Measurements from ENCODE around the gene GTSE1.
A peak's percentile ranks its signal among the peaks of the same experiment; 100 is the strongest.

GTSE1 gene

DNA sequence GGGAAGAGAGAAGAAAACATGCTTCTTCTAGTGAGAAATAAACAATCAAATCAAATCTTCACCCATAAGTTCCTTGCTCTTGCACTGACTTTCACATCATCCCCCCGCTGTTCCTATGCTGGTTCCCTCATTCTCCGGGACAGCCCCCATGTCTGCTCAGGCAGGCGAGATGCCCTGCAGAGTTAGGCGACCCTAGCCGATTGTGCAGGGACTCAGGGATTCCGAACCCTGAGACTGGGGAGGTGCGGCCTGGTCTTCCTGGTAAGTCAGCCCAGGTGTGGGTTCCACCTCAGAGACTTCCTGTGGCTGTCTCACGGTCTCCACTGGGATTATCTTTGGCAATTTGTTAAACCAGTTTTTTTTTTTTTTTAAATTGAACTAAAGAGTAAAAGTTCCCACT, 22.3 kb upstream of the GTSE1 start:
- DNase-seq: no peak

GRCh38 chr22:46275455-46276122, 21.1 kb upstream of the GTSE1 start:
- DNase-seq: no peak

DNA sequence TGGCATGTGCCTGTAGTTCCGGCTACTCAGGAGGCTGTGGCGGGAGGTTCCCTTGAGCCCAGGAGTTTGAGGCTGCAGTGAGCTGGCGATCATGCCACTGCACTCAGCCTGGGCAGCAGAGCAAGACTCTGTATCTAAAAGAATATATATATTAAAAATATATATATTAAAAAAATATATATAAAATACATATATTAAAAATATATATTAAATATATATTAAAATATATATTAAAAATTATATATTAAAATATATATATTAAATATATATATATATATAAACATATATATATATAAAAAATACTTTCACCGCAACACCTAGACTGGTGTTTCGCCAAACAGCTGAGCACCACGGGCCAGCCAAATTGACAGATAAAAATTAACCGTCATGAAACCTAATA, 20.1 kb upstream of the GTSE1 start:
- no peak for DNase-seq

DNA sequence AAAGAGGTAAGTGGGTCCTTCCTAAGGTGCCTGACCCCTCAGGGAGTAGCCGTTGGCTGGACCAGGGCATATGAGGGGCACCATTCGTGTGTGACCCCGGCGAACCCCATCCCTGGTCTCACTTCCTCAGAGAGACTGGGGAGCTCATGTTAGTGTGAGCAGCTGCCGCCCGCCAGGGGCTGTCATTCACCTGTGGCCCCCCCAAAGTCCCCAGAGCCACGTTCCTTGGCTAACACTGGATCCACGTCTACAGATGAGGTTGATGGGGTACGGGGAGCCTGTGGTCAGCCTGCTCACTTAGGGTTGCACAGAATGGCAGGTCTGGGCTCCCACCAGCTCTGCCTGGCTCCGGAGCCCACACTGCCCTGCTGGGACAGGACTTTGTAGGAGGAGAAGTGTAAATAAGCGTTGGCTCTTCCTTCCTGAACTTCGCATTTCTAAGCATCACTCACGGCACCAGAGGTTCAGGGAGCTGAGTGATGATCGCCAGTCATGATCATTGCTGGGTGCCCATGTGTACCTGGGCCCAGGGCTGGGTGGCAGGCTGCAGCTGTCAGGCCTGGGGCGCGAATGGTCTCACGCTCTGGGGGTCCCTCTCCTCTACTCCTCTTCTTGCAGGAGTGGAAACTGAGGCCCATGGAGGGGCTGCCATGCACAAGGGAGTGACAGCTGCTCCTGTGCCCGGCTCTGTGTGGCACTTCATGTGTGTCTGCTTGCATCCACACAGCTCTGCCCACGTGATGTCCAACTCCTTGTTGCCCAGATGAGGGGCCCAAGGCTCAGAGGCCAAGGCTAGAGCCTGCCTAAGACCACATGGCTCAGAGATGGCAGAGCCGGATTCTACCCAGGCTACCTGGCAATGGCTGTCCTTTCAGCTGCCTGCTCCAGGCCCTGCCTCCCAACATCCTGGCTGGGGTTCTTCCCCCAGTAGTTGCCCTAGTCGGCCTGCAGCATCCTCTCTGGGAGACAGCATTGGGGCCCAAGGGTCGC, 17.7 kb upstream of the GTSE1 start:
- no peak for DNase-seq

DNA sequence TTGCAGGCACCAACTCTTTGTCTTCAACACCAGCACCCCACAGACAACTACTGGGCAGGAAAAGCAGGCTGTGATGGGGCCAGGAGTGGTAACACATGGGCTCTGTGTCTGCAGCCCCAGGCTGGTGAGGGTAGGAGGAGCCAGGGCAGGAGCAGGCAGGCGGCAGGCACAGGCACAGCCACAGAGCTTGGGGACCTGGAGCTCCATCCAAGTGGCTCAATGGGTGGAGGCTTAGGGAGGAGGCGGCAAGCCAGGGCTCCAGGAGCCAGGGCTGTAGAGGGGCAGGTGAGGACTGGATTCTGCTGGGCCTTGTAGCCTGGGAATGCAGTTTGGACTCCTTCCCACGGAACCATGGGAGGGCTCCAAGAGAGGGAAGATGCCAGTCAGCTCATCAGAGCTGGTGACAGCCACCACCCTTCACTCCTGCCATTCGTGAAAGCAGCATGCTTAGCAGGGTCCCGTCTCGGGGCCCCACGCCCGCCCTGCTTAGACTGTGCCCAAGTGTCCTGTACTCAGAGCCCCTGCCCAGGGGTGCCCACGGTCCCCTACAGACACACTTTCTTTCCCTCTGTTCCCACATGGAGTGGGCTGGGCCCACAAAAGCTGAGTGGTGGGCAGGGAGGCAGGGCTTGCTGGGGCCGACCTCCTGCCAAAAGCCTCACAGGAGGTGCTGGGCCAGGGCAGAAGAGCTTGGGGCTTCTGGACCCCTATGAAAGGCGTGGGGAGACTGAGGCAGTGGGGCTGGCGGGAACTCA, 16.4 kb upstream of the GTSE1 start:
- DNase-seq: no peak

GRCh38 chr22:46280999-46281623, 15.6 kb upstream of the GTSE1 start:
- DNase-seq: peak in 33 of 56 donors; percentile 8 to 75 (median 36)

GRCh38 chr22:46281866-46282678, 14.6 kb upstream of the GTSE1 start:
- DNase-seq: no peak

DNA sequence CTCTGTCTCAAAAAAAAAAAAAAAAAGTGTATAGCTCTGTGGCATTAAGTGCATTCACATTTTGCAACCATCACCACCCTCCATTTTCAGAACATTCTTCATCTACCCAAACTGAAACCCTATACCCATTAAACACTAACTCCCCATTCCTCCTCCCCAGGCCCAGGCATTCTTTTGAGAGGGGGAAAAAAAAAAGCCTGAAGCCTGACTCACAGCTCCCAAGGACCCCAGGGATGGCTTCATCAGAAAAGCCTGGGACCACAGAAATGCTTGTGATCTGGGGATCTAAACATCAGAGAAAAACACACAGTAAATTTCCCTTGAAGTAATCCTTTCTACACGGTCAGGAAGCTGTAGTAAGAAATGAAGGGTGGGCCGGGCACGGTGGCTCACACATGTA, 10.7 kb upstream of the GTSE1 start:
- no peak for DNase-seq

GRCh38 chr22:46286941-46287872, 9.5 kb upstream of the GTSE1 start:
- DNase-seq: no peak

DNA sequence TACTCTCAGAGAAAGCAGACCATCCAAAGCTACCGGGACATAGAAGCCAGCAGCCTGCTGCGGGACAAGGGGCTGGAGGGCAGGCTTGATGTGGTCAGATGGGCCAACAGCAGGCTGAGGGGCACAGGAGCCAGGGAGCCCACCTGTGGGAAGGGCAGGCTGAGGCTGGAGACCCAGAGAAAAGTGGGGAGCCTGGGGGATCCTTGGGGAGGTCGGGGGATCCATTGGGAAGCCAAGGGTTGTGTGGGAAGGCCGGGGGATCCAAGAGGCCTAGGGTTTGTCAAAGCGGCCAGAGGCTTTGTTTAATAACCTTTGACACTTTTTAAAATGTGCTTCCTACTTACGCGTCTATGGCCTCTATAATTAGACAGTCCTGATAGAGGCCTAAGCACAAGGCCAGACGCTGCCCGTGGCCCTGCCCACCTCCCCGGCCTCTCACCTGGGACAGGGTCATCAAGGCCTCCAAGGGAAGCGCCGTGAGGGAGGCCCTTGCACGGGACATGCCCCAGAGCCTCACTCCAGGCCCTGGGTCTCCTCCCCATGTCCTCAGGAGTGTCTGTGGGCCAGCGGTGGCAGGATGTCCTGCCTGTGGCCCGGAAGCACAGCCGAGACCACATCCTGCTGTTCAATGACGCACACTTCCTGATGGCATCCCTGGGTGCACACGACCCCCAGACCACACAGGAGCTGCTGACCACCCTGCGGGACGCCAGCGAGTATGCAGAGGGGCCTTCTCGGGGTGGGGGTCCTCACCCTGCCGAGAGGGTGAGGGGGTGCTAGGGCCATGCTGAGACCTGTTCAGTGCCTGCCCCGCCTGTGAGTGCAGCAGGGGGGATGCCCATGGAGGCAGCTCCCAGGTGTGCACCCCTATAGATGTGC, 8.6 kb upstream of the GTSE1 start:
- no peak for DNase-seq

GRCh38 chr22:46288846-46289243, 7.8 kb upstream of the GTSE1 start:
- no peak for DNase-seq

GRCh38 chr22:46289244-46289891, 7.3 kb upstream of the GTSE1 start:
- DNase-seq: no peak

GRCh38 chr22:46290121-46290842, 6.4 kb upstream of the GTSE1 start:
- DNase-seq: no peak

GRCh38 chr22:46290843-46291785, 5.6 kb upstream of the GTSE1 start:
- DNase-seq: no peak

DNA sequence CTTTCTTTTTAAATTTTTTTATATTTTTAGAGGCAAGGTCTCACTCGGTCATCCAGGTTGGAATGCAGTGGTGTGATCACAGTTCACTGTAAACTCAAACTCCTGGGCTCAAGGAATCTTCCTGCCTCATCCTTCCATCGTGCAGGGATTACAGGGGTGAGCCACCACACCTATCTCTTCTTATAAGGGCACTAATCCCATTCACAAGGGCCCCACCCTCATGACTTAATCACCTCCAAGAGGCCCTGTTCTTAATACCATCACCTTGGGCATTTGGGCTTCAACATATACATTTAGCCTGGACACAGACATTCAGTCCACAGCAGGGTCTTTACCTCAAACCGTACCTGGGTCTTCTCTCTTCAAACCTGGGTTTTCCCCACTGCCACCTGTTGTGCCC, 4.5 kb upstream of the GTSE1 start:
- DNase-seq: no peak

- DNase-seq: peak in 3 of 56 donors; percentile 2 to 16 (median 7)
Observed at GRCh38 chr22:46292732-46293131, 3.9 kb upstream of the GTSE1 start.
